ENCODE data around the gene UBLCP1. TPM values are rescaled to one million over a fixed set of nuclear protein-coding genes. Genes with fewer than 3 reads are reported as not detected.

UBLCP1 gene
- total and polyA plus RNA-seq, 4 donors, result 6.1 to 9.5 (median 7.6) TPM

DNA sequence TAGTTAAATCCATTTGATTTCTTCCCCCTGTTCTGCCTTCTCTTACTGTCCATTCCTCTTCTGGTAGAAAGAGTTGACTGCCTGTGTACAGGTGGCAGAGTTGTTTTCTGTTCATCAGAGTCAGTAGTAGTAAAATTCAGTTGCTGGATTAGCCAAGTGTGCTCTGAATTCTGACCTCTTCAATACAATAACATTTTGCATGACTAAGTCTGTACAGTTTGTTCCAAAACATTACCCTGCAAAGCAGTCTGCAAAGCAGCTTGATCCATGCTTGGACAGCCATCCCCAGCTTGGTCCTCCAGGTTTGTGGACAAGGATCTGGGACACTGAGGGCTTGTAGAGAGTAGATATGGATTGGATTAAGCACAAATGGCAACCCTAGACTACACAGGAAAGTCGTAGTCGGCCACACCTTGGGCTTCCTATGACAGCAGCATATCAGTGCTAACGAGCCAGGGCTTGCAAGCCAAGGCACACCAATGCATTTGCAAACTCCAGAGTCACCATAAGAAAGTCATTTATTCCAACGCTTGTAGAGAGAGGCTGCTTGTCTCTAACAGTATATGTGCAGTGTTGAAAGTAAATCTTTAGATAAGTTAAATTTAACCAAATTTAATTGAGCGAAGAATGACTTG is 42.0 kb downstream of the UBLCP1 start:
- no peak overlapping the region for H3K9ac ChIP-seq (ENCODE audit: low read depth in 1 of 2, low read length in 2 of 2)
- TF ChIP-seq FOXA1 (IDR thresholded peaks at IDR 0.05) (no peak), TAF1 (conservative IDR thresholded peaks at IDR 0.05) (no peak), SP1 (IDR thresholded peaks at IDR 0.05) (no peak), RXRA (IDR thresholded peaks at IDR 0.05) (no peak), HNF4A (conservative IDR thresholded peaks at IDR 0.05) (no peak), RAD21 (IDR thresholded peaks at IDR 0.05) (no peak), HNF4G (IDR thresholded peaks at IDR 0.05) (no peak), NR2F2 (IDR thresholded peaks at IDR 0.05) (no peak), GABPA (IDR thresholded peaks at IDR 0.05 in 1 of 2, conservative IDR thresholded peaks at IDR 0.05 in 1 of 2) (no peak), JUND (IDR thresholded peaks at IDR 0.05) (no peak), FOXA2 (IDR thresholded peaks at IDR 0.05) (no peak)
- TF ChIP-seq, protein P1, sequence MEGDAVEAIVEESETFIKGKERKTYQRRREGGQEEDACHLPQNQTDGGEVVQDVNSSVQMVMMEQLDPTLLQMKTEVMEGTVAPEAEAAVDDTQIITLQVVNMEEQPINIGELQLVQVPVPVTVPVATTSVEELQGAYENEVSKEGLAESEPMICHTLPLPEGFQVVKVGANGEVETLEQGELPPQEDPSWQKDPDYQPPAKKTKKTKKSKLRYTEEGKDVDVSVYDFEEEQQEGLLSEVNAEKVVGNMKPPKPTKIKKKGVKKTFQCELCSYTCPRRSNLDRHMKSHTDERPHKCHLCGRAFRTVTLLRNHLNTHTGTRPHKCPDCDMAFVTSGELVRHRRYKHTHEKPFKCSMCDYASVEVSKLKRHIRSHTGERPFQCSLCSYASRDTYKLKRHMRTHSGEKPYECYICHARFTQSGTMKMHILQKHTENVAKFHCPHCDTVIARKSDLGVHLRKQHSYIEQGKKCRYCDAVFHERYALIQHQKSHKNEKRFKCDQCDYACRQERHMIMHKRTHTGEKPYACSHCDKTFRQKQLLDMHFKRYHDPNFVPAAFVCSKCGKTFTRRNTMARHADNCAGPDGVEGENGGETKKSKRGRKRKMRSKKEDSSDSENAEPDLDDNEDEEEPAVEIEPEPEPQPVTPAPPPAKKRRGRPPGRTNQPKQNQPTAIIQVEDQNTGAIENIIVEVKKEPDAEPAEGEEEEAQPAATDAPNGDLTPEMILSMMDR (IDR thresholded peaks at IDR 0.05; ENCODE audit: low read depth, low read length, missing input control), result no peak
- TF ChIP-seq, protein P2, sequence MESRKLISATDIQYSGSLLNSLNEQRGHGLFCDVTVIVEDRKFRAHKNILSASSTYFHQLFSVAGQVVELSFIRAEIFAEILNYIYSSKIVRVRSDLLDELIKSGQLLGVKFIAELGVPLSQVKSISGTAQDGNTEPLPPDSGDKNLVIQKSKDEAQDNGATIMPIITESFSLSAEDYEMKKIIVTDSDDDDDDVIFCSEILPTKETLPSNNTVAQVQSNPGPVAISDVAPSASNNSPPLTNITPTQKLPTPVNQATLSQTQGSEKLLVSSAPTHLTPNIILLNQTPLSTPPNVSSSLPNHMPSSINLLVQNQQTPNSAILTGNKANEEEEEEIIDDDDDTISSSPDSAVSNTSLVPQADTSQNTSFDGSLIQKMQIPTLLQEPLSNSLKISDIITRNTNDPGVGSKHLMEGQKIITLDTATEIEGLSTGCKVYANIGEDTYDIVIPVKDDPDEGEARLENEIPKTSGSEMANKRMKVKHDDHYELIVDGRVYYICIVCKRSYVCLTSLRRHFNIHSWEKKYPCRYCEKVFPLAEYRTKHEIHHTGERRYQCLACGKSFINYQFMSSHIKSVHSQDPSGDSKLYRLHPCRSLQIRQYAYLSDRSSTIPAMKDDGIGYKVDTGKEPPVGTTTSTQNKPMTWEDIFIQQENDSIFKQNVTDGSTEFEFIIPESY (IDR thresholded peaks at IDR 0.05), result no peak
- TF ChIP-seq, protein P3, sequence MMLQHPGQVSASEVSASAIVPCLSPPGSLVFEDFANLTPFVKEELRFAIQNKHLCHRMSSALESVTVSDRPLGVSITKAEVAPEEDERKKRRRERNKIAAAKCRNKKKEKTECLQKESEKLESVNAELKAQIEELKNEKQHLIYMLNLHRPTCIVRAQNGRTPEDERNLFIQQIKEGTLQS (IDR thresholded peaks at IDR 0.05), result no peak
- TF ChIP-seq, protein P4, sequence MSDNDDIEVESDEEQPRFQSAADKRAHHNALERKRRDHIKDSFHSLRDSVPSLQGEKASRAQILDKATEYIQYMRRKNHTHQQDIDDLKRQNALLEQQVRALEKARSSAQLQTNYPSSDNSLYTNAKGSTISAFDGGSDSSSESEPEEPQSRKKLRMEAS (IDR thresholded peaks at IDR 0.05), result no peak
- peaks cover 1 to 15% (median 5%) of the 10 kb centered on the region in 4 donors for H3K9me3 ChIP-seq (ENCODE audit: control insufficient read depth in 4 of 4, low read length in 3 of 4)
- no peak for DNase-seq (ENCODE audit: low spot score)
- no peaks in the 10 kb centered on the region for H3K4me1 ChIP-seq (ENCODE audit: control insufficient read depth in 4 of 4, insufficient read depth in 4 of 4, low read length in 3 of 4)
- no peak overlapping the region for H3K27ac ChIP-seq (ENCODE audit: low read depth in 1 of 2, low read length in 2 of 2)
- 80% methylated on average over 5 of the region's 5 CpGs for WGBS
- H3K27me3 ChIP-seq (ENCODE audit: control insufficient read depth in 4 of 4, insufficient read depth in 4 of 4, low read length in 3 of 4), result peaks cover 0 to 9% (median 2%) of the 10 kb centered on the region in 4 donors
- H3K36me3 ChIP-seq (ENCODE audit: control insufficient read depth in 4 of 4, insufficient read depth in 3 of 4, low read depth in 1 of 4, low read length in 3 of 4), result no peaks in the 10 kb centered on the region
- no peak overlapping the region for H3K4me3 ChIP-seq (ENCODE audit: low read depth in 1 of 3, low read length in 3 of 3)

DNA sequence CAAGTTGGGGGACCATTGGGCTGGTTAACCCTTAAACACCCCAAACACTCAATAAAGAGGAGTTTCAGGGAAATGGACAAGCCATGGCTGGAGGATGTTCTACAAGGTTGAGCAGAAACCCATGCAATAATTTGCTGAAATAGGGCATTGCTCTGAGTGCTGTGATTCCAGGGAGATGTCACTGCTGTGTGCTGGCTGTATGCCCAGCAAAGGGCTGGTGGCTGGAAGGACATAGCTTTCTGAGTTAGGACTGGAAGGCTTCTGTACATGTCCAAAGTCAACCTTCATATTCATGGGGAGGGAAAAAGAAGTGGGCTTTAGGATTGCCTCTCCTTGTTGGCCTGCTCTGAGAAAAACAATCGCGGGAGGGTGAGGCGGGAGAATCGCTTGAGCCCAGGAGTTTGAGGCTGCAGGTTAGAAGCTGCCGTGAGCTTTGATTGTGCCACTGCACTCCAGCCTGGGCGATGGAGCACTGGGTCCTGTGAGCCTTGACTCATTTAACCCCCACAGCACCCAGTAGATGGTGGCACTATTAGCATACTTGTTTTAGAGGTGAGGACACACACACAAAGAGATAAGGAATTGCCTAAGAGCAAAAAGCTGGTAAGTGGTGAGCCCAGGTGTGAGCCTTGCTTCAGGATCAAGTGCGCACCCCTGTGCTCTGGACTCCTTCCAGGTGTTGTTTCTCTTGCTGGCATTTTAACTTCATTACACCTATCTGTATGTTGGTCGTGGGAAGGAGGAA is 46.8 kb downstream of the UBLCP1 start:
- Histone ChIP-seq H3K9me3 (ENCODE audit: control insufficient read depth in 4 of 4, low read length in 3 of 4) (no peaks in the 10 kb centered on the region), H3K36me3 (ENCODE audit: control insufficient read depth in 4 of 4, insufficient read depth in 3 of 4, low read depth in 1 of 4, low read length in 3 of 4) (no peaks in the 10 kb centered on the region), H3K27me3 (ENCODE audit: control insufficient read depth in 4 of 4, insufficient read depth in 4 of 4, low read length in 3 of 4) (peaks cover 0 to 9% (median 4%) of the 10 kb centered on the region in 4 donors), H3K4me3 (ENCODE audit: low read depth in 1 of 3, low read length in 3 of 3) (no peak overlapping the region), H3K27ac (ENCODE audit: low read depth in 1 of 2, low read length in 2 of 2) (no peak overlapping the region), H3K9ac (ENCODE audit: low read depth in 1 of 2, low read length in 2 of 2) (no peak overlapping the region), H3K4me1 (ENCODE audit: control insufficient read depth in 4 of 4, insufficient read depth in 4 of 4, low read length in 3 of 4) (peaks cover 0 to 5% (median 0%) of the 10 kb centered on the region in 4 donors)
- no peak for TF ChIP-seq JUND (IDR thresholded peaks at IDR 0.05)
- no peak for DNase-seq (ENCODE audit: low spot score)
- 68% methylated on average over 8 of the region's 8 CpGs for WGBS
